ENCODE measurements around the gene OR7C1. TPM values are rescaled to one million over a fixed set of nuclear protein-coding genes. Genes with fewer than 3 reads are reported as not detected.

Gene OR7C1
- total and polyA plus RNA-seq, 2 of the 8 experiments (the other 6 are each of a cell fraction or from before 2014, with no cell fraction given) = not detected

DNA sequence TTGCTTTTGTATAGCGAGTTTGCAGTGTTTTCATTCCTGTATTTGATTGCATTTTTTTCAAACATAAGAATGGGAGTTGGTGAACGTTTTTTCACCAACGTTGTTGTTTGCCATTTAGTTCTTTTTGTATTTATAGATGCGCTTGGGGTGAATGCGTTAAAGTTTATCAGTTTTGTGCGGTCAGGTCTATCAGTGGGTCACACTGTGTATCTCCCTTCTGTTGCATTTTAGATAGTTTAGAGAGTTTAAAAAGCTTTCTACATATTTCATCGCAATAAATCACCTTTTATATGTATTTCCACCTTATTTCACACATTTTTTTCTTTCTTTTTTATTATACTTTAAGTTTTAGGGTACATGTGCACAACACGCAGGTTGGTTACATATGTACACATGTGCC, 16.4 kb downstream of the OR7C1 start:
- H3K23ac ChIP-seq (ENCODE audit: insufficient read length) = no peak overlapping the region
- DNase-seq (ENCODE audit: low read depth in 1 of 2, low spot score in 2 of 2) (no peak), FAIRE-seq (no peak)
- H3K9me3 ChIP-seq (ENCODE audit: insufficient read depth in 2 of 2, low read depth in 1 of 2, low read length in 1 of 2) = peaks cover 35 to 47% of the 10 kb centered on the region in 2 experiments
- no peak overlapping the region for H2BK15ac ChIP-seq (ENCODE audit: low read length)
- H3K4ac ChIP-seq (replicated peaks; ENCODE audit: insufficient read length, low read depth, low read length) = no peak overlapping the region
- no peak overlapping the region for H3K14ac ChIP-seq (ENCODE audit: insufficient read length)
- H2AK5ac ChIP-seq (ENCODE audit: low read depth, low read length) = no peak overlapping the region
- no peak overlapping the region for H4K5ac ChIP-seq (ENCODE audit: insufficient read length, low read depth, low read length)
- no peaks in the 10 kb centered on the region for H3K23me2 ChIP-seq (ENCODE audit: low read depth, low read length)
- no peaks in the 10 kb centered on the region for H4K20me1 ChIP-seq (replicated peaks in 1 of 2; ENCODE audit: control insufficient read depth in 1 of 2, insufficient read depth in 2 of 2, low read length in 2 of 2)
- ChIA-PET CTCF (ENCODE audit: partially characterized antibody) (no interaction called here), POLR2A (ENCODE audit: partially characterized antibody) (no interaction called here)
- H2BK120ac ChIP-seq (replicated peaks; ENCODE audit: low read depth, low read length) = no peak overlapping the region
- no peak overlapping the region for H3K56ac ChIP-seq (replicated peaks; ENCODE audit: insufficient read length, low read depth, low read length)
- H3K79me1 ChIP-seq (ENCODE audit: low read depth, low read length) = no peaks in the 10 kb centered on the region
- H2BK12ac ChIP-seq (ENCODE audit: low read depth, low read length) = no peak overlapping the region
- H3K27ac ChIP-seq (ENCODE audit: low read depth, low read length) = no peak overlapping the region
- H3K79me2 ChIP-seq (ENCODE audit: control insufficient read depth in 1 of 2, insufficient read depth in 2 of 2, low read length in 2 of 2) = no peaks in the 10 kb centered on the region
- no peak overlapping the region for H4K8ac ChIP-seq (ENCODE audit: extremely low read depth, insufficient read depth, low read length)
- H3K36me3 ChIP-seq (ENCODE audit: control insufficient read depth in 2 of 4, insufficient read depth in 4 of 4, low read length in 3 of 4) = no peaks in the 10 kb centered on the region
- no peak overlapping the region for H2BK5ac ChIP-seq (ENCODE audit: low read depth, low read length)
- no peak for TF ChIP-seq RNF2 (IDR thresholded peaks at IDR 0.05; ENCODE audit: borderline replicate concordance, low read depth, low read length, missing control alignments, poor library complexity, severe bottlenecking)
- no peak for TF ChIP-seq JUND (IDR thresholded peaks at IDR 0.05; ENCODE audit: low read length)
- no peak for TF ChIP-seq CBX5 (IDR thresholded peaks at IDR 0.05; ENCODE audit: low read depth, low read length)
- TF ChIP-seq SUZ12 (IDR thresholded peaks at IDR 0.05; ENCODE audit: low read length) = no peak
- TF ChIP-seq CBX8 (IDR thresholded peaks at IDR 0.05; ENCODE audit: borderline replicate concordance, low read depth, low read length) = no peak
- no peak for TF ChIP-seq E2F6 (IDR thresholded peaks at IDR 0.05)
- no peak for TF ChIP-seq TCF12 (IDR thresholded peaks at IDR 0.05; ENCODE audit: low read depth, low read length)
- no peak for TF ChIP-seq SIN3A (conservative IDR thresholded peaks at IDR 0.05 in 1 of 2, IDR thresholded peaks at IDR 0.05 in 1 of 2; ENCODE audit: low read depth in 1 of 2, low read length in 2 of 2)
- TF ChIP-seq HDAC6 (IDR thresholded peaks at IDR 0.05; ENCODE audit: low read depth, low read length) = no peak
- no peak for TF ChIP-seq KDM5A (IDR thresholded peaks at IDR 0.05; ENCODE audit: low read length)
- 71 to 100% methylated on average over 1 to 8 of the region's 8 CpGs for WGBS, 2 experiments (ENCODE audit: extremely low coverage in 1 of 2, insufficient coverage in 1 of 2, insufficient read length in 1 of 2, insufficient replicate concordance in 2 of 2, low coverage in 1 of 2, low lambda C conversion rate in 2 of 2, missing lambda C conversion rate in 1 of 2)
- H3K27me3 ChIP-seq (replicated peaks in 1 of 4; ENCODE audit: control insufficient read depth in 3 of 4, extremely low read depth in 1 of 4, insufficient read depth in 3 of 4, low read length in 3 of 4) = no peaks in the 10 kb centered on the region
- H3K18ac ChIP-seq (ENCODE audit: extremely low read depth, low read length) = no peak overlapping the region
- no peak overlapping the region for H3K4me3 ChIP-seq (ENCODE audit: extremely low read depth in 1 of 4, insufficient read depth in 2 of 4, low read depth in 3 of 4, low read length in 4 of 4)
- no peak overlapping the region for H4K91ac ChIP-seq (replicated peaks; ENCODE audit: insufficient read length, low read length)
- no peaks in the 10 kb centered on the region for H3K4me1 ChIP-seq (replicated peaks in 1 of 4; ENCODE audit: control insufficient read depth in 3 of 4, insufficient read depth in 4 of 4, low read length in 3 of 4)
- no peak overlapping the region for H3K9ac ChIP-seq (replicated peaks in 1 of 4; ENCODE audit: extremely low read depth in 1 of 4, low read depth in 3 of 4, low read length in 3 of 4)
- H3K4me2 ChIP-seq (ENCODE audit: insufficient read depth in 1 of 2, low read depth in 2 of 2, low read length in 2 of 2) = no peak overlapping the region
- no peak overlapping the region for H2BK20ac ChIP-seq (ENCODE audit: low read length)
- H2AFZ ChIP-seq (ENCODE audit: low read length) = no peak overlapping the region

All from H1 (cell line).